PC-3 (cell line): ENCODE data around the gene CKS1B. TPM values are rescaled to one million over a fixed set of nuclear protein-coding genes. Genes with fewer than 3 reads are reported as not detected.

Experiments
- ATAC-seq: fragments of 200-7000 bp; cut with Tn5 transposase; 2 replicates; pipeline ENCODE4 v1.9.1; 2020; ENCODE audit warnings: mild to moderate bottlenecking, moderate library complexity
- BruUV-seq: library from RNA; stranded (reverse); fragments of 400-500 nt; replicated peaks from 2 replicates; lab custom pipeline; 2021; lab: Mats Ljungman, UMichigan
- CTCF ChIA-PET: fragments of 300-600 bp; sonication (Branson Sonifier 250); formaldehyde crosslinking; loops from one replicate; lab custom pipeline; 2022; ENCODE audit warnings: antibody characterized with exemption; lab: Charles Lee
- POLR2A ChIA-PET: fragments of 300-600 bp; sonication (Branson Sonifier 250); formaldehyde crosslinking; loops from one replicate; lab custom pipeline; 2022; ENCODE audit warnings: antibody characterized with exemption; ENCODE audit not compliant: unreplicated experiment; lab: Charles Lee
- DNase-seq: peaks from one replicate; pipeline ENCODE4 v3.0.0-alpha.2; 2015
- H2AFZ ChIP-seq: fragments of 300-600 bp; sonication (generic); 2 replicates; pipeline ENCODE4 v1.6.0; 2016; ENCODE audit warnings: antibody characterized with exemption, low read length
- H3F3A ChIP-seq: fragments of 300-600 bp; sonication (generic); one replicate; pipeline ENCODE4 v1.6.0; 2017; ENCODE audit warnings: antibody characterized with exemption, low read length, control low read depth, mild to moderate bottlenecking; ENCODE audit not compliant: unreplicated experiment
- H3K27ac ChIP-seq: fragments of 300-600 bp; sonication (generic); 2 replicates; pipeline ENCODE4 v1.5.1; 2016; ENCODE audit warnings: mild to moderate bottlenecking, low read length
- H3K27me3 ChIP-seq: fragments of 300-600 bp; sonication (generic); 2 replicates; pipeline ENCODE4 v1.6.1; 2016; ENCODE audit warnings: low read length, mixed read lengths
- H3K36me3 ChIP-seq: fragments of 300-600 bp; sonication (generic); 2 replicates; pipeline ENCODE4 v1.6.1; 2016; ENCODE audit warnings: low read depth, mixed run types, low read length, mixed read lengths
- H3K4me1 ChIP-seq: fragments of 300-600 bp; sonication (generic); 2 replicates; pipeline ENCODE4 v1.5.1; 2016; ENCODE audit warnings: low read length; ENCODE audit not compliant: insufficient read depth
- H3K4me2 ChIP-seq: fragments of 300-600 bp; sonication (generic); 2 replicates; pipeline ENCODE4 v1.6.0; 2016; ENCODE audit warnings: low read length
- H3K4me3 ChIP-seq: fragments of 300-600 bp; sonication (generic); 2 replicates; pipeline ENCODE4 v1.5.1; 2016; ENCODE audit warnings: mild to moderate bottlenecking, low read length, mixed read lengths
- H3K79me2 ChIP-seq: fragments of 300-600 bp; sonication (generic); 2 replicates; pipeline ENCODE4 v1.6.1; 2017; ENCODE audit warnings: low read length, mixed read lengths
- H3K9ac ChIP-seq: fragments of 300-600 bp; sonication (generic); 2 replicates; pipeline ENCODE4 v1.6.0; 2016; ENCODE audit warnings: mild to moderate bottlenecking, low read length
- H3K9me2 ChIP-seq: fragments of 300-600 bp; sonication (generic); replicated peaks from 2 replicates; pipeline ENCODE4 v1.6.1; 2016; ENCODE audit warnings: mixed run types, low read length, mixed read lengths
- H3K9me3 ChIP-seq: fragments of 300-600 bp; sonication (generic); 2 replicates; pipeline ENCODE4 v1.6.1; 2016; ENCODE audit warnings: low read length, mixed read lengths
- H4K20me1 ChIP-seq: fragments of 300-600 bp; sonication (generic); 2 replicates; pipeline ENCODE4 v1.6.1; 2016; ENCODE audit warnings: low read length, mixed read lengths
- EZH2 ChIP-seq: fragments of 300-600 bp; sonication (generic); IDR thresholded peaks from one replicate; pipeline ENCODE4 v1.6.1; 2017; ENCODE audit warnings: antibody characterized with exemption, mild to moderate bottlenecking, low read length; ENCODE audit not compliant: unreplicated experiment
- EZH2phosphoT487 ChIP-seq: fragments of 300-600 bp; sonication (generic); IDR thresholded peaks from 2 replicates; pipeline ENCODE4 v1.6.1; 2018; ENCODE audit warnings: mild to moderate bottlenecking, antibody characterized with exemption, low read length, borderline replicate concordance
- intact Hi-C: fragments of 100-400 bp; cut with micrococcal nuclease; formaldehyde crosslinking; loops from 2 replicates; pipeline ENCODE4 v1.9.0; 2023
- total RNA-seq: library from RNA; depleted of rRNA; stranded (reverse); fragments of >200 nt; gene quantifications from 2 replicates; pipeline ENCODE4 v1.2.3, GENCODE V29; 2014
- TF ChIP-seq, protein P1 (sequence below): fragments of 300-600 bp; sonication (generic); conservative IDR thresholded peaks from 2 replicates; pipeline ENCODE4 v1.5.1; 2017; ENCODE audit warnings: antibody characterized with exemption, low read depth, mild to moderate bottlenecking, low read length

CKS1B gene
- total RNA-seq, 1 experiment from 2014 or later, result 390 TPM

DNA sequence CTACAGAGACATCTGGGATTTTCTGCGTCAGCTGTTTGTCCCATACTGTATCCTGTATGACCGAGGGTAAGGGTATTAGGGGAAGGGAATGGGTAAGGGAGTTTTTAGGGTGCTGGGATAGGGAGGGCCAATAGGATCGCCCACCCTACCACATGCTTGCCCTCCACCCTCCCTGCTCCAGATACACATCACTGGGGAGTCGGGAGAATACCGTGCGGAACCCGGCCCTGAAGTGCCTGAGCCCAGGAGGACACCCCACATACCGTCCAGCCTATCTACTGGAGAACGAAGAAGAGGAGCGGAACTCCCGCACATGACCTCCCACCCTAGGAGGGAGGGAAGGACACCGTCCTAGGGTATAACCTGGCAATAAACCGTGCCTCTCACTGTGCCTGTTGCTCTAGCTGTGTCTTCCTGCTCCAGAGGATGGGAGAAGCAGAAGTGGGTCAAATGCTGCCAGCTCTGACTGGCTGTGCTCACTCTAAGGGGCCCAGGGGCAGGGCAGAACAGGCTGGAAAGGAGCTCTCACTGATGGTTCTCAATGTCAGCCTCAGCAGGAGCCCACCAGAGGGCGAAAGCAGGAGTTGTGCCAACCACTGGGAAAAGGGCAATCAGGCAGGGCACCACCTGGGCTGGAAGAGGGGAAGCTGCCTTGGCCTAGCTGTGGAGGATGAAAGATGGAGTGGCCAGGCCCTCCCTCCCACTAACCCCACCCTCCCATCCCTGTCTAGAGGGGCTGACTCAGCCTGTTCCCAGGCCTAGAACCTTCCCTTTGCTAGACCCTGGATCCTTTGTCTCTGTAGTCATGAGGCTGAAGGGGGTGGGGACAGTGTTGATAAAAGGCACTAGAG lies 18.5 kb downstream of the CKS1B start:
- peaks cover 12% of the 10 kb centered on the region for H3K79me2 ChIP-seq

DNA sequence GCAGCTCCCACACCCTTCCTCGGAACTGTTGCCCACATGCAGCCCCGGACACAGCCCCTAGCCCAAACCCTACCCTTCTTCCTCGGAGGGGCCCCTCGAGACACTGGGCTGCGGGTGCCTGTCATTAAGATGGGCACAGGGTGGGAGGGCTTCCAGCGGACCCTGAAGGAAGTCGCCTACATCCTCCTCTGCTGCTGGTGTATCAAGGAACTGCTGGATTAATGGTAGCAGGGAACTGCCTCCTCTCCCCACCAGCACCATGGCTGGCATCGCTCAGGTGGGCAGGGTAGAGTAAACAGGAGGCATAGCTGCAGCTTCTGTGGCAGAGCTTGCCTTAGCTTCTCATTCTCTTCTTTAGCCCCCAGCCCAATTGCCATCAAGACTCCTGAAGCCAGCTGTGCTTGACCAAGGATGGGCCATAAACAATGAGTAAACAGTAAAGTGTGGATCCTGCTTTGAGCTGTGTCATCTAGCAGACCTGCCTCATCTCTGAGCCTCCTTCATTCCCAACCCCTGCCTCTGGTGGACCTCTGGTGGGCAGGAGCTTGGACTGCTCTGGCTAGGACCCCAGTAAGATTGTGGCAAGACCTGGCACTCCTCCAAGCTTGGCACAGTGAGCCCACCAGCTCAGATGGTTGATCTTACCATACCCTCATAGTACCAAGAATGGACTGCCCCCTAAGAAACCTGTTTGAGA lies 19.2 kb downstream of the CKS1B start, which contains the start of gene LENEP:
Gene LENEP, plus strand, starts transcription at position 15 of the 697 bp plus-strand sequence. Its CDS starts 22 bp downstream, at position 37.
- Histone ChIP-seq H2AFZ (no peak within 1 kb of the TSS), H3K9ac (no peak within 1 kb of the TSS)

More for the DNA sequence above, 18.5 kb downstream of the CKS1B start:
- no peak overlapping the region for H3K4me2 ChIP-seq
- intact Hi-C loops, result no loop called here
- H3K27me3 ChIP-seq, result no peaks in the 10 kb centered on the region
- TF ChIP-seq EZH2phosphoT487 (no peak), EZH2 (no peak)
- TF ChIP-seq, protein P1, sequence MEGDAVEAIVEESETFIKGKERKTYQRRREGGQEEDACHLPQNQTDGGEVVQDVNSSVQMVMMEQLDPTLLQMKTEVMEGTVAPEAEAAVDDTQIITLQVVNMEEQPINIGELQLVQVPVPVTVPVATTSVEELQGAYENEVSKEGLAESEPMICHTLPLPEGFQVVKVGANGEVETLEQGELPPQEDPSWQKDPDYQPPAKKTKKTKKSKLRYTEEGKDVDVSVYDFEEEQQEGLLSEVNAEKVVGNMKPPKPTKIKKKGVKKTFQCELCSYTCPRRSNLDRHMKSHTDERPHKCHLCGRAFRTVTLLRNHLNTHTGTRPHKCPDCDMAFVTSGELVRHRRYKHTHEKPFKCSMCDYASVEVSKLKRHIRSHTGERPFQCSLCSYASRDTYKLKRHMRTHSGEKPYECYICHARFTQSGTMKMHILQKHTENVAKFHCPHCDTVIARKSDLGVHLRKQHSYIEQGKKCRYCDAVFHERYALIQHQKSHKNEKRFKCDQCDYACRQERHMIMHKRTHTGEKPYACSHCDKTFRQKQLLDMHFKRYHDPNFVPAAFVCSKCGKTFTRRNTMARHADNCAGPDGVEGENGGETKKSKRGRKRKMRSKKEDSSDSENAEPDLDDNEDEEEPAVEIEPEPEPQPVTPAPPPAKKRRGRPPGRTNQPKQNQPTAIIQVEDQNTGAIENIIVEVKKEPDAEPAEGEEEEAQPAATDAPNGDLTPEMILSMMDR, result peak; percentile 47
- H3K9me2 ChIP-seq, result no peaks in the 10 kb centered on the region
- H3K4me3 ChIP-seq, result no peak overlapping the region
- ChIA-PET CTCF (interaction anchor here (0.8 to 1.1 kb wide), 3 partner anchors 9 to 37 kb away, joined by 6 to 7 read pairs (median 6); partner anchors contain the start of genes PBXIP1 and PYGO2), POLR2A (interaction anchor here (1.3 kb wide), 1 partner anchor 9 kb away, joined by 4 read pairs; the partner anchor contains the start of gene FLAD1)
- peak; percentile 40 for ATAC-seq
- BruUV-seq, result no TSS peak
- no peaks in the 10 kb centered on the region for H3K4me1 ChIP-seq
- no peak overlapping the region for H2AFZ ChIP-seq
- peak; percentile 46 for DNase-seq
- peaks cover 15% of the 10 kb centered on the region; the same call in 1 of the 2 replicates for H4K20me1 ChIP-seq
- H3F3A ChIP-seq, result no peaks in the 10 kb centered on the region
- H3K27ac ChIP-seq, result no peak overlapping the region
- H3K36me3 ChIP-seq, result peaks cover 26% of the 10 kb centered on the region
- H3K9ac ChIP-seq, result no peak overlapping the region
- no peaks in the 10 kb centered on the region for H3K9me3 ChIP-seq

More for the DNA sequence above, 19.2 kb downstream of the CKS1B start, which contains the start of gene LENEP:
- no peaks in the 10 kb centered on the region for H3F3A ChIP-seq
- intact Hi-C loops, result no loop called here
- CTCF ChIA-PET, result interaction anchor here (0.8 to 1.1 kb wide), 3 partner anchors 10 to 38 kb away, joined by 6 to 7 read pairs (median 6); partner anchors contain the start of genes PBXIP1 and PYGO2
- no peak within 1 kb of the TSS for H3K4me3 ChIP-seq
- BruUV-seq, result TSS peak; percentile 12
- H3K79me2 ChIP-seq, result peaks cover 4% of the 10 kb centered on the region
- ATAC-seq (peak; percentile 39), DNase-seq (no peak)
- H3K27ac ChIP-seq, result no peak within 1 kb of the TSS
- H3K36me3 ChIP-seq, result peaks cover 18% of the 10 kb centered on the region
- H3K4me1 ChIP-seq, result no peaks in the 10 kb centered on the region
- no peaks in the 10 kb centered on the region for H3K9me2 ChIP-seq
- peaks cover 7% of the 10 kb centered on the region; the same call in 1 of the 2 replicates for H4K20me1 ChIP-seq
- H3K9me3 ChIP-seq, result no peaks in the 10 kb centered on the region
- POLR2A ChIA-PET, result interaction anchor here (0.5 to 1.3 kb wide), 2 partner anchors 10 to 23 kb away, joined by 4 read pairs; partner anchors contain the start of gene FLAD1
- TF ChIP-seq EZH2 (no peak), EZH2phosphoT487 (no peak)
- TF ChIP-seq, protein P1, result no peak
- no peak within 1 kb of the TSS for H3K4me2 ChIP-seq
- H3K27me3 ChIP-seq, result no peaks in the 10 kb centered on the region
